Epithelial cell of esophagus (primary cell): ENCODE data around the gene TTC34.
"Not testable (repeated sequence)": the region's sequence is repeated elsewhere in the genome, so short reads cannot be mapped to it uniquely, and the experiment has no call there.

Experiments
- DNase-seq: peaks from one replicate; pipeline ENCODE4 v3.0.0; 2010; ENCODE audit warnings: low read depth
- H3K4me3 ChIP-seq: 2 replicates; pipeline ENCODE4 v1.5.1; 2011; ENCODE audit warnings: mild to moderate bottlenecking, low read length, control low read depth
- CTCF ChIP-seq: IDR thresholded peaks from 2 replicates; pipeline ENCODE4 v1.5.1; 2011; ENCODE audit warnings: low read depth, mild to moderate bottlenecking, low read length, control low read depth, inconsistent platforms; ENCODE audit not compliant: insufficient read depth; ENCODE audit errors: missing control alignments

The TTC34 gene

DNA sequence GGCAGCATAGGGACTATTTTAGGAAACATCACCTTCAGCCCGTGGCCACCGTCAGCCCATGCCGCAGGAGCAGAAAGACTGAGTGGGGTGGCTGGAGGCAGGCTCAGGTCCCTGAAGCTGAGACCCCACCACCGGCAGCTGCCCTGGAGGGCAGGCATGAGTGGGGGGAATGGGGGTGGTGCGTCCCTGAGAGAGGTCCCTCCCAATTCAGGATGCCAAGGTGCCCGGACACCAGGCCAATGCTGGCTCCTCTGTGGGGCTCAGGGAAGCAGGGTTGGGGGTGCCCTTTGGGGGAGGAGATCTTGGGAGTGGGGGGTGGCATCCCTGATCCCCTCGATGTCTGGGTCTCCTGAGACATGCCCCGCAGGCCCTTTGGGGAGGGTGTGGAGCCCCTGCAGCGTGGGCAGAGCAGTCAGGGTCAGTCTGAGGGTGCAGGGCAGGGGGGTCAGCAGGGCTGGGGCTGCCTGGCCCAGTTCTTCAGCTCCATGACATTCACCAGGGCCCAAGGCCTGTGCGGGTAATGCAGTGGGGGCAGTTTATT lies 998 bp upstream of the TTC34 start:
- H3K4me3 ChIP-seq: no peak overlapping the region
- DNase-seq: no peak
- no peak for TF ChIP-seq CTCF

DNA sequence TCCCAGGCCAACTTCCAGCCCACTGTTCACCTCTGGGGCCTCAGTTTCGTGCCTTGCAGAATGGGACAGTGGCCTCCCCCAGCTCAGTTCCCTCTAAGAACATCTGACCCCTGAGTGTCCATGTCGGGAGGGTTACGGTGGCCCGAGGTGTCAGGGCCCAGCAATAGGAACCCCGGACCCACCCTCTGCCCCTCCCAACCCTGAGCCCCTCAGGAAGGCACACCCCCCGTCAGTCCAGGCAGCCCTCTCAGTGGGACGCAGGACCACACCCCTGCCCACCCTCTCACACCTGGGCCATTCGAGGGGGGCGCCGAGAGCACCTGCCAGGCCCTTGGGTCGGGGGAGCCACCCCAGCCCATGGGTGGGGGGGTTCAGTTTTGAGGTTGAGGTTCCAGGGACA lies 447 bp downstream of the TTC34 start:
- DNase-seq: no peak
- no peak for TF ChIP-seq CTCF
- H3K4me3 ChIP-seq: no peak overlapping the region

DNA sequence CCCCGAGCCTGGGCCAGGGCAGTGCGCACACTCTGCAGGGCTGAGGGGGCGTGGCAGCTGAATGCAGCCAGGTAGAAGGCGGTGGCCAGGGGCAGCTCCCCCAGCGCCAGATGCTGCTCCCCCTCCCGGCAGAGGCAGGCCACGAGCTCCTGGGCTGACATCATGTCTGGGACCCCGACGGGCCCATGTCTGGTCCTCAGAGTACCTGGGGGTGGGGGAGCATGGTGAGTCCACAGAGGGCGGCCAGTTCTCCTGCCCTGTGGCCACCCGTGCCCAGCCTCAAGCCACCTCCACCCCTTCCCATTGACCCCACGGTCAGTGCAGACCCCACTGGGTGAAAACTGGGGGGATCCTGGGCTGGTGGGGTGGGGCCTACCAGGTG lies 838 bp downstream of the TTC34 start:
- H3K4me3 ChIP-seq: no peak overlapping the region
- no peak for DNase-seq
- no peak for TF ChIP-seq CTCF

DNA sequence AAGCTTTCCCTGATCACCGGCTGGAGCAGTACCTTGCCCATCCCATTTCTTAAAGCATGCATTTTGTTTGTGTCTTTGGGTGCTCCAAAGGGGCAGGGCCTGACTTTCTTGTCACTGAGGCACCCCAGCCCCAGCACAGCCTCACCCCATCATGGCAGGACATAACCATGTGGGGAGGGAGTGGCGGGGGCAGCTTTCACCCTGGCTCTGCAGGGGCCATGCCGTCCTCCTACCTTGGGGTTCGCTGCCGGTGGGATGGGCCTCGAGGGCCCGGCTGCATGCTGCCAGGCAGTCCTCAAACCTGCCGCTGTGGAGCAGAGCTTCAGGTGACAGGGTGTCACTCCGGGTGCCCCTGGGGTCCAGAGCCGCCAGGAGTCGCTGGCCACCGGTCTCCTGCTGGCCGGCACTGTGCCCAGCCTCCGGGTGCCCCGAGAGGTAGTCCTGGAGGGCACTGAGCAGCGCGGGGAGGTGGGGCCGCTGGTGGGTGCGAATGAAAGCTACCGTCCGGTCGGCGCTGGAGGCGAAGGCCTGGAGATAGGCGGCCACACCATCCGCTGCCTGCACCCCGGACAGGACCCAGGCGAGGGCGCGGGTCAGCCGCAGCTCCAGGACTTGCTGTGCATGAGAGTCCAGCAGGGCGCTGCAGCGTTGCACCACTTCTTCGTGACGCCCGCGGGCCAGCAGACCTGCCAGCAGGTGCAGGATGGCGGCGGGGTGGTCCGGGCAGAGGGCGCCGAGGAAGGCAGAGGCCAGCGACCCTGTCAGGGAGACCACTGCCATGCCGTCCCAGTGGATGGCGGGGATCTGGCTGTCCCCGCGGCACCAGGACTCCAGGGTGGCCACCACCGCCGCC lies 1.5 kb downstream of the TTC34 start:
- H3K4me3 ChIP-seq: no peak overlapping the region
- TF ChIP-seq CTCF: no peak
- DNase-seq: no peak

GRCh38 chr1:2798958-2799357 lies 2.5 kb downstream of the TTC34 start:
- DNase-seq, H3K4me3 ChIP-seq: not testable (repeated sequence)

- no peak for TF ChIP-seq CTCF
- H3K4me3 ChIP-seq: no peak overlapping the region
- DNase-seq: no peak
Measured at GRCh38 chr1:2797741-2798016, 3.8 kb downstream of the TTC34 start.

DNA sequence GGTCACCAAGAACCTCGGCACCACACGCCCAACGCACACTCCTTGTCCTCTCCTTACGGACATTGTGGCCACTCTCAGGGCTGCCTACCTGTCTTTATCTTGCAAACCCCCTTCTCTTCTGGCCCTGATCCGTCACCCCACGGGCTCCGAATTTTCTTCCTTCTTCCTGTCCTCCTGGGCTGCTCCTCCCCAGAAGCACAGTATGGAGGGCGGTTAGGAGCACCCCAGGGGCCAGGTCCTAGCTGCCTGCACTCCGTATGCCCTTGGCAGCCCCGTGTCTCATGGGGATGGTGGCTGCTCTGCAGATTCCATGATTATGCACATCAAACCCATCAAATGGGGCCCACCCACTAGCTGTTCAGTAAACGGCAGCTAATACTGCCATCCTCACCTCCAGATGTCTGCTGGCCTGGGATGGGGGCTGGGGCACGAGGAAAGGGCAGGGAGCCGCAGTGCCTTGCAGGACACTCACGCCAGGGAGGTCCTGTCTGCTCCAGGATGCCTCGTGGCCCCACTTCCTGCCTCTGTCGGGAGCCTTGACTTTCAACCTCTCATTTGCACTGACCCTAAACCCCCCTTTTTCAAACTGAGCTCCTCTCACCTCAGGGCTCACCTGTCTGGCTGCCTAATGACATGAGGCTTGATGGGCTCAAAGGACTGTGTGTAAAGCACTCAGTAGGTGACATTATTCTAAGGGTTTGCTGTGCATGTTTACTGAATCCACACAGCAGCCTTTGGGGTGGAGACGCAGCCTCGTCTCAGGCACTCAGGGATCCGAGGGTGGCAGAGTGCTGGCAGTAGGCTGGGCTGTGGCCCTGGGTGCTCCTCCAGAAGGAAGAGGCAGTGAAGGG lies 4.4 kb downstream of the TTC34 start:
- no peak for TF ChIP-seq CTCF
- no peak overlapping the region for H3K4me3 ChIP-seq
- DNase-seq: no peak
